ENCODE results near the gene VPS16.
A peak's percentile ranks its signal among the peaks of the same experiment; 100 is the strongest.
"Not testable (repeated sequence)": the region's sequence is repeated elsewhere in the genome, so short reads cannot be mapped to it uniquely, and the experiment has no call there.

Gene VPS16

GRCh38 chr20:2807929-2808328 is 32.6 kb upstream of the VPS16 start:
- not testable (repeated sequence) for DNase-seq

- DNase-seq = no peak
These were observed 30.9 kb upstream of the VPS16 start for GRCh38 chr20:2809690-2810089.

DNA sequence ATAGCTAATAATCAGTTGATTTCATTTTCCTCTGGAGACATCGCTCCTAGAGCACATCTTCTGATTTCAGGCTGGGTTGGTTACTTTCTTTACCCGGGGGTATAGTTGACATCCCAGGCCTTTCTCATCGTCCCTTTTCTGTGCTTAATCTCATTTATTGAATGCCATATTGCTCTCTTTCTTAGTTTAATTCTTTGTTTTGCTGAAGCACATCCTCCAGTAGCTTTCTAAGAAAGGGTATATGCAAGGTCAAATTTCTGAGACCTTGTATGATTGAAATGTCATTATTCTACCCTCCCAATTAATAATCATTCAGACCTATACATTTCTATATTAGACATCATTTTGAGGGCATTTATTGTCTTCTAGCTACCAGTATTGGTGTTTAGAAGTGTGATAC is 28.4 kb upstream of the VPS16 start:
- DNase-seq = no peak

GRCh38 chr20:2814076-2814475 is 26.5 kb upstream of the VPS16 start:
- peak in 1 of 2 experiments; percentile 74 for DNase-seq

DNA sequence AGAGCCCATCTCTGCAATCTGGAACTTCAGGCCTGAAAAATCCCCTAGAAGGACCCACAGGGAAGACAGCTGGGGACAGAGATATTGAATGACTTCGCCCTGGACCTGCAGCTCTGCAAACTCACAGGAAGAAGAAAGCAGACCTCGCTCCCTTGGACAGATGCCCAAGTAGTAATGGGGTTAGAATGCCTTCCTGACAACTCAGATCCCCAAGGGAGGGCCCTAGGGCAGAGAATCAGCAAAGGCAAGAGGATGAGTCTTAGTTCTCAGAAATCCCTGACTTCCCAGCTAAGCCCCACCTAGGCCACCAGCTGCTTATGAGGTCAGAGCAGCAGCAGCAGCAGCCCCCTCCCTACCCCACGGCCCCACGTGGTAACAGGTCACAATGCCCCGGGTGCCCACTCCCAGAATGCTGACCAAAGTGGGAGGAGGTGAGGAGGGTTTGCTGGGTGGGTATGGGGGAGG is 25.9 kb upstream of the VPS16 start, which contains the start of gene C20orf141:
TSS of gene C20orf141 (plus strand) at position 401 of the 465 bp plus-strand sequence. CDS start 198 bp downstream, outside the sequence.
- peak; percentile 96 to 98 for DNase-seq

DNA sequence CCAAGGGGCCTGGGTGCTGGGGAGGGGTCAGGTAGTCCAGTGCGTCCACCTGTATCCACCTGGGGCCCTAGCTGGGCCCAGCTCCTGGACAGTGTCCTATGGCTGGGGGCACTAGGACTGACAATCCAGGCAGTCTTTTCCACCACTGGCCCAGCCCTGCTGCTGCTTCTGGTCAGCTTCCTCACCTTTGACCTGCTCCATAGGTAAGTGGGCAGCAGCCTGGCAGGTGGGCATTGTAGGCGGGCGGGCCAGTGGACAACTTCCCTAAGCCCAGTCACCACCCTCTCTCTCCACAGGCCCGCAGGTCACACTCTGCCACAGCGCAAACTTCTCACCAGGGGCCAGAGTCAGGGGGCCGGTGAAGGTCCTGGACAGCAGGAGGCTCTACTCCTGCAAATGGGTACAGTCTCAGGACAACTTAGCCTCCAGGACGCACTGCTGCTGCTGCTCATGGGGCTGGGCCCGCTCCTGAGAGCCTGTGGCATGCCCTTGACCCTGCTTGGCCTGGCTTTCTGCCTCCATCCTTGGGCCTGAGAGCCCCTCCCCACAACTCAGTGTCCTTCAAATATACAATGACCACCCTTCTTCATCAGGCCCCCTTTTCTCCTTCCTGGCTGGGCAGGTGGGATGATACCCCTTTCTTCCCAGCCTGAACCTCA is 25.2 kb upstream of the VPS16 start:
- no peak for DNase-seq

GRCh38 chr20:2816030-2816582 is 24.4 kb upstream of the VPS16 start, which contains the start of gene TMEM239:
Gene TMEM239 (plus strand): TSS chr20:2816364. CDS start chr20:2816555, 191 bp downstream.
- no peak for DNase-seq

- DNase-seq = no peak
These were observed 23.8 kb upstream of the VPS16 start for GRCh38 chr20:2816583-2817340.

DNA sequence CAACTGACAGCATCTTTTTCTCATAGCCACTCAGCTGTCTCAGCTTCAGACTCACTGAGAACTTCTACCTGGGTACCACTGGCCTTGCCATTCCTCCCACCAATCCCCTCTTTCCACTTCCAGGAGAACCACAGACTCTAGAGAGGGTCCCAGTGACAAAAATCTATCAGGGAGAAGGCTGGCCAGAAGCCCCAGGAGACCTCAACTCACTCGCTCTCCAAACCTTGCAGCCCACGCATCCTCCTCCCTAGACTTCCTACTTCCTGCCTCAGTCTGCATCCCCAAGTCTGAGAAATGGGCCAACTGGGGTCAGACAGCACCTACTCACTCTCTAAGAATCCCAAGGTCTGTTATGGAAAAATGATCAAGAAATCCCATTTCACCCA is 23.2 kb upstream of the VPS16 start:
- DNase-seq = no peak

DNA sequence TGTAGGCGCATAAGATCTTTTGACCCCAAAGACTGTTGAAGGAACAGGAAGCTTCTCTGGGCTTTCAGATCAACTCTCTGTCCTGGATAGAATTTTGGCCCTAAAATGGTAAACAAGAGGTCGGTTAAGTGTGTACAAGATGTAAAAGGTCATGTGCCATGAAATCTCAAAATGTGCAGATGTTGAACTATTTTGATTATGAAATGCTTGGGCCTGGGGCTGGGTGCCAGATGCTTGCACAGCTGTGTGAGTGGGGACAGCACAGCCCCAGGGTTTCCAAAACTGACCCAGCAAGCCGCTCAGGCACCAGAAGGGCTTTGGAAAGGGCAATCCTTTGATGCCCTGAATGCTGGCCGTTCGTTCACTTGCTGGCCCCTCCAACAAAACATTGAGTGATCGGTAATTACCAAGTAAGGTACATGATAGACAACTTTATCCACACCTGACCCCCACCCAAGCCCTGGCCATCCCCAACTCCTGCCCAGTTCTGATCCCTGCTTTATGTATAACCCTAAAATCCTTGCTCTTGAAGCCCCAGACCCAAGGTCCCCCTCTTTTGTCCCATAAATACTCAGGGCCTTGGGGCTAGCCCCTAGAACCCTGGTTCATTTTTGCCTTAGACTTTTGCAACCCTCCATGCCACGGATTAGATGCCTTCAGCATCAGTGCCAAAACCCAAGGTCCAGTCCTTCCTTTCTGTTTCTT is 22.5 kb upstream of the VPS16 start:
- DNase-seq = no peak

- no peak for DNase-seq
These were observed 20.3 kb upstream of the VPS16 start for GRCh38 chr20:2820084-2820895.

DNA sequence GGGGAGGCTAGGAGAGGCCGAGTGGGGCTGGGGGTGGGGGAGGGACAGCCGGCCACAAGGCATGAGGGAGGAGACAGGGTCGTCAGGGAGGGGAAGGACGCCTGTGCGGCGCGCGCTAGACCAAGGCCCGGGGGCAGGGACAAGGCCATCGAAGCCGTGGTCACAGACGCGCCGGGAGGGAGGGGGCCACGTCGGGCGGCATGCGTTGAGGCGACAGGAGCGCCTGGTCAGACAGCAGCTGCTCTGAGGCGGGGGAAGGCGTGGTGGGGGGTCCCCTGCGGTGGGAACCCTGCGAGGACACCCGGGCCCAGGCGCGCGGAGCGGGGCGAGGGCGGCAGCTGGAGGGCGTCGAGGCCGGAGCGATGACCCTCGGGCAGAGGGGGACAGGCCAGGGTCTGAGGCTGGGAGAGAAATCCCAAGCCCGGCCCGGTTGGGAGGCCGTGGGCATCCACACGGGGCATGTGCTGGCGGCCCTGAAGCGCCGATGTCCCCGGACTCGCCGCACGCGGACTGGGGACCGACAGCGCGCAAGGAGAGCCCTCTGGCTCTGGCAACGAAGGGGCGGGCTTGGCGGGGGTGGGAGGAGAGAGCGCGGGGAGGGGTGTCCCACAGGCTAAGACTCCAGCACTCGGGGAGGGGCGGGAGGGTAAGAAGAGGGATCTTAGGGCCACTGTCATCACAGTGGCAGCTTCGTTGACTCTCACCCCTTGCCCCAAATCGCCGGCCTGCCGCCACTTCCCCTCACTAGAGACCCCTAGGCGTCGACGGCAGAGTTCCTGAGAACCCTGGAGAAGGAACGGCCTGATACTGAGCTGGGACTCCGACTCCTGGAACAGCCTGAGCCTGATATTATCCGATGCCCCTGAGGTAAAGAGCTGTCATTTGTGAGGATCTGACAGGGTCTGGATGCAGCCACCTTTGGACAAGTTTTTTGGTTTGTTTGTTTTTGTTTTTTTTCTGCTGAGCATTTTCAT is 19.4 kb upstream of the VPS16 start:
- peak in 1 of 2 experiments; percentile 39 for DNase-seq

DNA sequence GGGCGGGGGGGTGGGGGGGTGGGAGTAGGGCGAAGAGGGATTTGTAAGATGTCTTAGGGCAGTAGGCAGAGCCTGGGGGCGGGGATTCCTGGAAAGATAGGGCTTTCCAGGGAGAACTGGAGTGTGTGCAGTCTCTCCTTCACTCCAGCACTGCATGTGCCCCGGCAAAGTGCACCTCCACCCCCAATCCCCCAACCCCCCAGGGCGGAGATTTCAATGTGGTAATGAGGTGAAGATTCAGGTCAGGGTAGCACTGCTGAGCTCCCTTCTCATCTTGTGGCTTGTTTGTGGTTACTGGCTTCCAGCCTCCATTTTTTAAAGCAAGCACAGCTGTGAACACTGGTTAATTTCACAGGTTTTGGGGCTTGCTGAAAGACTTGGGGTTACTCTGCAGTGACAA is 18.5 kb upstream of the VPS16 start:
- no peak for DNase-seq

DNA sequence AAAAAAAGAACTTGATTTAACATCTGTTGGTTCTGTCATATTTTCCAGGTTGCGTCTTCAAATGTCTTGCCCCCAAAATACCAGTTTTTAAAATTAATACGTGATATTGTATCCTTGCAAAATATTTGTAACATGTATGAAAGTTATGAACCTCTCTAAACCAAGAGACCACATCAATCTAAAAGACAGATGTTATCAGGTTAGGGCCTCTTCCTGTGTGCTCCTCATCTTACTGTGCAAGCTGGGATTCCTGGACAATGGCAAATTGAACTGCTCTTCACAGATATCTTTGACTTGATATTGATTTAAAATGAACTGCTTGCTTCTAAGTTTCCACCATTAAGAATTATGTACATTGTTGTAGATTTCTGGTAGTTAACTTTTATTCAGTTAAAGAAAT is 14.8 kb upstream of the VPS16 start:
- no peak for DNase-seq

DNA sequence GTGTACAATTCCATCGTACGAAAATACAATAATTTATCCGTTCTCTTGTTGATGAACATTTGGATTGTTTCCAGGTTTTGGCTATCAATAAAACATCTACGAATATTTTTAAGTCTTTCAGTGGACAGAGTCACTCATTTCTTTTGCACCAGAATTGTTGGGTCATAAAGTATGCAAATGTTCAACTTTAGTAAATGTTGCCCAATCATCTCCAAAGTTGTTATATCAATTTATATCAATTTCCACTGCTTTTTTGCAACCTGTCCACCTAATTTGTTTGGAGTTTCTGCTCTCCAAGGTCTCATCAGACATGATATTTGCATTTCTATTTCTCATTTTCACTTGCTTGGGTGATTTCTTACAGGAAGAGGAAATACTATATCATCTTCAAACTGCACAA is 13.9 kb upstream of the VPS16 start:
- no peak for DNase-seq

DNA sequence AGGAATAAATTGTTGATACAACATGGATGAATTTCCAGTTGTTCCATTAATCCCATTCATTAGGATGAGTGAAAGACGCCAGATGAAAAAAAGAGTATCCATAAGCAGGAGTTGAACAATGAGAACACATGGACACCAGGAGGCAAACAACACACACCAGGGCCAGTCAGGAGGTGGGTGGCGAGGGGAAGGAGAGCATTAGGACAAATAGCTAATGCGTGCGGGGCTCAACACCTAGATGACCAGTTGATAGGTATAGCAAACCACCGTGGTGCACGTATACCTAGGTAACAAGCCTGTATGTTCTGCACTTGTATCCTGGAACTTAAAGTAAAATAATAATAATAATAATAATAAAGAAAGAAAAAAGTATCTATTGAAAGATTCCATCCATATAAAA is 11.2 kb upstream of the VPS16 start:
- DNase-seq = no peak

GRCh38 chr20:2831206-2831605 is 9.3 kb upstream of the VPS16 start:
- not testable (repeated sequence) for DNase-seq

- DNase-seq = no peak
These were observed 6.8 kb upstream of the VPS16 start for GRCh38 chr20:2833761-2834160.

DNA sequence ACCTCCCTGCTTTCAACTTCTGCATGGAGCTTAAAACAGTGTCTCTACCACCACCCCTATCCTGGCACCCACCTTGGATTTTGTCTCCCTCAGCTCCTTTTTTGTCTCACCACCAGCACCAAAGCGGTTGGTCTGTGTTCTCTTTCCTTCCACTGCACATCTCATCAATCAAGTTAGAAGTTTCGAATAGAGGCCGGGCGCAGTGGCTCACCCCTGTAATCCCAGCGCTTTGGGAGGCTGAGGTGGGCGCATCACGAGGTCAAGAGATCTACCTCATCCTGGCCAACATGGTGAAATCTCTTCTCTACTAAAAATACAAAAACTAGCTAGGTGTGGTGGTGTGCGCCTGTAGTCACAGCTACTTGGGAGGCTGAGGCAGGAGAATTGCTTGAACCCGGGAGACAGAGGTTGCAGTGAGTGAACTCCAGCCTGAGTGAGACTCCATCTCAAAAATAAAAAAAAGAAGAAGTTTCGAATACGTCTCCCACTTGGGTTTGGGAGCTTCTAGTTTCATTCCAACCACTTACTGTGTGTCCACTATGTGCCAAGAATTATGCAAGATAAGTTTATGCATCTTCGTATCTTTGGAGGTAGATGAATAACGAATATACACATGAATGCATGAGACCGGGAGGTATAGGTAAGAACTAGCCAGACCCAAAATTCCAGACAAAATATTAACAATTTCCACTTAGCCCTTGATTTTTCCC is 6.0 kb upstream of the VPS16 start:
- DNase-seq = no peak

DNA sequence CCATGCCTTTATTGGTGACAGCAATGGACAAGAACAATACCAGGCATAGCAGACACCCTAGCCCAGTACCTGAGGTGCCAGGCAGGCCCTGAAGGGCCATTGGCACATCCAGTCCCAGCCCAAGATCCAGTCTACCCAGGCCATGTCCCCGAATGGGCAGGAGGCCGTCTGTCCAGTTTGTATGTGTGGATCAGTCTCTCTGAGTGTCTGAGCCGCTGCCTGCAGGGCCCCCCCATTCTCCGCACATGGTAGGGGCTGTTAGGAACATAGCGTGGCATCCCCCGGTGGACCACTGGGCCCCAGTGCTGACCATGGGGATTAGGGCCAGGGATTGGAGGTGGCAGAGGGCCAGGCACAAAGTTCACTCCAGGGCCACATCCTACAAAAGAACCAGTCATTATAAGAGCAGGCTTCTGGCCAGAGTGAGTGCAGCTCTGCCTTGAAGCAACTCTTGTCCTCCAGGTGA is 5.2 kb upstream of the VPS16 start:
- no peak for DNase-seq
